Neuronal stem cell (in vitro differentiated cells): ENCODE results near the gene SCCPDH.

ENCODE experiments used
- DNase-seq: peaks from one replicate; pipeline ENCODE4 v3.0.0-alpha.2; 2013; ENCODE audit warnings: low spot score
- H2AFZ ChIP-seq: one replicate; pipeline ENCODE4 v1.6.1; 2013; ENCODE audit warnings: mild to moderate bottlenecking, low read length, inconsistent platforms
- H2AK5ac ChIP-seq: 2 replicates; pipeline ENCODE4 v1.6.1; 2013; ENCODE audit warnings: low read depth, mild to moderate bottlenecking, inconsistent platforms, low read length, moderate library complexity, mixed read lengths
- H2BK120ac ChIP-seq: 2 replicates; pipeline ENCODE4 v1.6.1; 2013; ENCODE audit warnings: low read depth, mild to moderate bottlenecking, inconsistent platforms, low read length, moderate library complexity, mixed read lengths
- H2BK12ac ChIP-seq: one replicate; pipeline ENCODE4 v1.6.1; 2013; ENCODE audit warnings: low read length, inconsistent platforms
- H2BK15ac ChIP-seq: 2 replicates; pipeline ENCODE4 v1.6.1; 2013; ENCODE audit warnings: mild to moderate bottlenecking, low read length, inconsistent platforms, mixed read lengths
- H2BK5ac ChIP-seq: one replicate; pipeline ENCODE4 v1.6.1; 2013; ENCODE audit warnings: inconsistent platforms, mild to moderate bottlenecking, low read length, moderate library complexity
- H3K14ac ChIP-seq: one replicate; pipeline ENCODE4 v1.6.1; 2013; ENCODE audit warnings: low read length, inconsistent platforms
- H3K18ac ChIP-seq: 2 replicates; pipeline ENCODE4 v1.6.1; 2013; ENCODE audit warnings: low read length, inconsistent platforms
- H3K23ac ChIP-seq: 2 replicates; pipeline ENCODE4 v1.6.1; 2013; ENCODE audit warnings: low read depth, mild to moderate bottlenecking, mixed read lengths, low read length, inconsistent platforms; ENCODE audit not compliant: poor library complexity
- H3K27ac ChIP-seq: replicated peaks from 3 replicates; pipeline ENCODE4 v1.5.1; 2013; ENCODE audit warnings: low read length, inconsistent platforms
- H3K27me3 ChIP-seq, 3 experiments: 2 replicates each; pipeline ENCODE4 v1.6.1; 2013; ENCODE audit warnings: low read length in 3 of 3, mild to moderate bottlenecking in 2 of 3, inconsistent platforms in 1 of 3, low read depth in 1 of 3, mixed read lengths in 1 of 3, moderate library complexity in 1 of 3; ENCODE audit not compliant: control insufficient read depth in 3 of 3, insufficient read depth in 3 of 3
- H3K36me3 ChIP-seq, 2 donors: replicated peaks in 1 of 2; 2 replicates each; pipeline ENCODE4 v1.6.1; 2013; ENCODE audit warnings: low read length in 2 of 2; ENCODE audit not compliant: control insufficient read depth in 2 of 2, insufficient read depth in 2 of 2
- H3K4ac ChIP-seq: 2 replicates; pipeline ENCODE4 v1.6.1; 2013; ENCODE audit warnings: inconsistent platforms, mild to moderate bottlenecking, low read length, moderate library complexity
- H3K4me1 ChIP-seq, 2 donors: 1 replicate in 1 of 2; 2 replicates in 1 of 2; pipeline ENCODE4 v1.6.1; 2013; ENCODE audit warnings: low read length in 2 of 2, low read depth in 1 of 2; ENCODE audit not compliant: control insufficient read depth in 2 of 2, insufficient read depth in 1 of 2
- H3K4me2 ChIP-seq: one replicate; pipeline ENCODE4 v1.6.1; 2013; ENCODE audit warnings: mild to moderate bottlenecking, low read length, inconsistent platforms; ENCODE audit not compliant: insufficient read depth, poor library complexity, severe bottlenecking
- H3K4me3 ChIP-seq, 2 donors: 2 replicates each; pipeline ENCODE4 v1.5.1; 2013; ENCODE audit warnings: low read length in 2 of 2, mild to moderate bottlenecking in 2 of 2, inconsistent platforms in 1 of 2, moderate library complexity in 1 of 2
- H3K79me1 ChIP-seq: one replicate; pipeline ENCODE4 v1.6.1; 2013; ENCODE audit warnings: low read depth, mild to moderate bottlenecking, inconsistent platforms, low read length, moderate library complexity
- H3K9ac ChIP-seq: one replicate; pipeline ENCODE4 v1.6.1; 2013; ENCODE audit warnings: mild to moderate bottlenecking, low read depth, low read length, inconsistent platforms; ENCODE audit not compliant: poor library complexity
- H3K9me3 ChIP-seq, 2 donors: replicated peaks in 1 of 2; 2 replicates each; pipeline versions ENCODE3 to v1.6.1; 2013; ENCODE audit warnings: low read length in 2 of 2, mild to moderate bottlenecking in 2 of 2, inconsistent platforms in 1 of 2, low read depth in 1 of 2, mixed read lengths in 1 of 2, moderate library complexity in 1 of 2; ENCODE audit not compliant: control insufficient read depth in 2 of 2, insufficient read depth in 1 of 2
- H4K8ac ChIP-seq: one replicate; pipeline ENCODE4 v1.6.1; 2013; ENCODE audit warnings: low read depth, mild to moderate bottlenecking, inconsistent platforms, low read length, moderate library complexity
- H4K91ac ChIP-seq: one replicate; pipeline ENCODE4 v1.6.1; 2013; ENCODE audit warnings: low read length, low read depth, mild to moderate bottlenecking, inconsistent platforms; ENCODE audit not compliant: poor library complexity
- WGBS, 2 donors: extraction: QIAGEN DNeasy Blood & Tissue Kit; methylation state at CpG; one replicate each; pipeline ENCODE4 v1.1.7; 2013; ENCODE audit warnings: missing lambda C conversion rate in 2 of 2, mixed read lengths in 1 of 2; ENCODE audit not compliant: insufficient read length in 2 of 2, insufficient replicate concordance in 1 of 2; ENCODE audit errors: extremely low coverage in 2 of 2; 5-methylcytosine and 5-hydroxymethylcytosine counted together

The SCCPDH gene

DNA sequence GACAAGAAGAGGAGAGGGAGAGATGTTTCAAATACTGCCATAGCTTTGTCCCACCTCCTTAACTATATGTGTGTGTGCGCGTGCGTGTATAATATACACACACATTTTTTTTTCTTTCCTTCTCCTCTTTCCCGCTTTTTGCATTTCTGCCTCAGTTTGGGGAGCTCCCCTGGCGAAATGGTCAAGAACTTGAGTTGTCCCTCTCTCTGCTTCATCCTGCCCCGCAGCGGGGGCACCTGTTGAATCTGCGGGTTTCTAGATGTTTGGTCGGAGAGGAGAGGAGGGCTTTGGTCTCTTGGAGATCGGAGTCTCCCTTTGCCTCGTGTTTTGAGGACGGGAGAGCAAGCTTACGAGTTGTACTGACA lies 504 bp downstream of the SCCPDH start:
- no peak for DNase-seq
- Histone ChIP-seq H3K79me1 (peaks cover 7% of the 10 kb centered on the region), H2BK120ac (peak overlapping the region; percentile 99), H3K4me3 (peak overlapping the region; percentile 94 to 96), H3K9me3 (peaks cover 2 to 32% of the 10 kb centered on the region in 2 donors), H3K4me2 (peak overlapping the region; percentile 84), H3K4me1 (peaks cover 0 to 2% of the 10 kb centered on the region in 2 donors), H2BK5ac (no peak overlapping the region), H2BK15ac (peak overlapping the region; percentile 89), H3K4ac (no peak overlapping the region), H4K91ac (no peak overlapping the region), H4K8ac (no peak overlapping the region), H3K14ac (peak overlapping the region; percentile 89), H3K27me3 (no peaks in the 10 kb centered on the region), H3K27ac (no peak overlapping the region), H3K9ac (peak overlapping the region; percentile 96), H2AK5ac (no peak overlapping the region), H3K18ac (peak overlapping the region; percentile 98), H2BK12ac (no peak overlapping the region), H3K36me3 (peaks cover 15 to 39% of the 10 kb centered on the region in 2 donors), H2AFZ (peak overlapping the region; percentile 100), H3K23ac (peak overlapping the region; percentile 97)
- WGBS, 2 donors: no CpG with 5 or more reads among the region's 13 CpGs

DNA sequence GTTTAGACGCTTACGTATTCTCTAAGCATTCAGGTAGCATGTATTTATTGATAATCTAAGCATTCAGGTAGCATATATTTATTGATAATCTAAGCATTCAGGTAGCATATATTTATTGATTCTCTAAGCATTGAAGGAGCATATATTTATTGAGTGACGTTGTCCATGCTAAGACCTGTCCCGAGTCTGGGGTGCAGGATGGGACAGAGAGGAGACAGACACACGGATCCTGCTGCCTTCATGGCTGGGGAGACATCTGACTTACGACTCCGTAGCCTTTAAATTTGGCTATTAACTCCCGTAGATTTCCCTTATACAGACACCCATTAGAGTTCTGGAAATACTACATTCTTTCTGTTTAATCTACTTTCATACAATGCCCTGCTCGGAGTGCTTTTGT lies 982 bp downstream of the SCCPDH start:
- Histone ChIP-seq H2BK120ac (no peak overlapping the region), H3K27ac (no peak overlapping the region), H2BK15ac (no peak overlapping the region), H4K8ac (no peak overlapping the region), H3K4me3 (peak overlapping the region in 1 of 2 donors; percentile 94), H2BK12ac (no peak overlapping the region), H3K18ac (no peak overlapping the region), H2BK5ac (no peak overlapping the region), H2AFZ (peak overlapping the region; percentile 100), H3K79me1 (peaks cover 7% of the 10 kb centered on the region), H2AK5ac (no peak overlapping the region), H4K91ac (no peak overlapping the region), H3K4me1 (peaks cover 0 to 2% of the 10 kb centered on the region in 2 donors), H3K4me2 (peak overlapping the region; percentile 84), H3K23ac (no peak overlapping the region), H3K9ac (no peak overlapping the region), H3K14ac (no peak overlapping the region), H3K27me3 (no peaks in the 10 kb centered on the region), H3K4ac (no peak overlapping the region), H3K9me3 (peaks cover 2 to 37% of the 10 kb centered on the region in 2 donors), H3K36me3 (peaks cover 15 to 44% of the 10 kb centered on the region in 2 donors)
- no CpG with 5 or more reads among the region's 9 CpGs for WGBS, 2 donors
- DNase-seq: no peak

DNA sequence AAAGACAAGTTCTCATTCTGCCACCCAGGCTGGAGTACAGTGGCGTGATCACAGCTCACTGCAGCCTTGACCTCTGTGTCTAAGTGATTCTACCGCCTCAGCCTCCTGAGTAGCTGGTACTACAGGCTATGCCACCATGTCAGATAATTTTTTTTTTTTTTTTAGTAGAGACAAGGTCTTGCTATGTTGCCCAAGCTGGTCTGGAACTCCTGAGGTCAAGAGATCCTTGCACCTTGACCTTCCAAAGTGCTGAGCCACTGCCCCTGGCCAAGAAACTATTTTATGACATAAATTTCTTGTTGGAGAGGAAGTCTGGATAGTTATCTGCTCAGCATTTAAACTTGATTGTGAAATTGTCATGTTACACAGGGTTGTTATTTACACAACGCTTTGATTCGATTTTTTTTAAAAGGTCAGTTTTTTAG lies 2.1 kb downstream of the SCCPDH start:
- Histone ChIP-seq H2AK5ac (no peak overlapping the region), H4K8ac (peak overlapping the region; percentile 3), H3K27ac (no peak overlapping the region), H4K91ac (no peak overlapping the region), H2BK12ac (no peak overlapping the region), H2BK120ac (no peak overlapping the region), H3K4me2 (no peak overlapping the region), H3K79me1 (peaks cover 7% of the 10 kb centered on the region), H3K9ac (no peak overlapping the region), H2BK5ac (no peak overlapping the region), H3K4ac (no peak overlapping the region), H3K9me3 (peaks cover 3 to 42% of the 10 kb centered on the region in 2 donors), H3K36me3 (peaks cover 23 to 54% of the 10 kb centered on the region in 2 donors), H3K18ac (no peak overlapping the region), H3K4me1 (peaks cover 0 to 2% of the 10 kb centered on the region in 2 donors), H2BK15ac (no peak overlapping the region), H2AFZ (no peak overlapping the region), H3K4me3 (no peak overlapping the region), H3K27me3 (no peaks in the 10 kb centered on the region), H3K14ac (no peak overlapping the region), H3K23ac (no peak overlapping the region)
- whole genome bisulfite sequencing, 2 donors: no CpG with 5 or more reads among the region's 4 CpGs
- DNase-seq: no peak

- Histone ChIP-seq H2AK5ac (no peak overlapping the region), H3K4ac (no peak overlapping the region), H3K27ac (no peak overlapping the region), H3K23ac (no peak overlapping the region), H4K91ac (no peak overlapping the region), H2BK5ac (no peak overlapping the region), H2BK120ac (no peak overlapping the region), H3K4me2 (no peak overlapping the region), H3K18ac (no peak overlapping the region), H4K8ac (no peak overlapping the region), H2BK12ac (no peak overlapping the region), H3K9ac (no peak overlapping the region), H3K4me1 (peaks cover 0 to 2% of the 10 kb centered on the region in 2 donors), H3K14ac (no peak overlapping the region), H3K79me1 (peaks cover 7% of the 10 kb centered on the region), H3K9me3 (peaks cover 4 to 43% of the 10 kb centered on the region in 2 donors), H2BK15ac (no peak overlapping the region), H3K4me3 (no peak overlapping the region), H2AFZ (no peak overlapping the region), H3K36me3 (peaks cover 25 to 61% of the 10 kb centered on the region in 2 donors), H3K27me3 (no peaks in the 10 kb centered on the region)
- no peak for DNase-seq
- WGBS, 2 donors: no CpG with 5 or more reads among the region's 4 CpGs
Measured at GRCh38 chr1:246726881-246727280, 2.7 kb downstream of the SCCPDH start.
